Astrocyte of the spinal cord (primary cell): ENCODE results near the gene SHISA6.

Experiments used
- DNase-seq: peaks from one replicate; pipeline ENCODE4 v3.0.0; 2011; ENCODE audit warnings: low read depth, low spot score
- H3K4me3 ChIP-seq: 2 replicates; pipeline ENCODE4 v1.5.1; 2011; ENCODE audit warnings: low read depth, mild to moderate bottlenecking, low read length, moderate library complexity
- in situ Hi-C: cut with HindIII; loops from 2 replicates; pipeline ENCODE4 v1.10.0; 2017; ENCODE audit warnings: low sequenced_read_pairs
- TF ChIP-seq, protein P1 (sequence below): IDR thresholded peaks from 2 replicates; pipeline ENCODE4 v1.5.1; 2012; ENCODE audit warnings: low read depth, mild to moderate bottlenecking, low read length, inconsistent platforms

SHISA6 gene

DNA sequence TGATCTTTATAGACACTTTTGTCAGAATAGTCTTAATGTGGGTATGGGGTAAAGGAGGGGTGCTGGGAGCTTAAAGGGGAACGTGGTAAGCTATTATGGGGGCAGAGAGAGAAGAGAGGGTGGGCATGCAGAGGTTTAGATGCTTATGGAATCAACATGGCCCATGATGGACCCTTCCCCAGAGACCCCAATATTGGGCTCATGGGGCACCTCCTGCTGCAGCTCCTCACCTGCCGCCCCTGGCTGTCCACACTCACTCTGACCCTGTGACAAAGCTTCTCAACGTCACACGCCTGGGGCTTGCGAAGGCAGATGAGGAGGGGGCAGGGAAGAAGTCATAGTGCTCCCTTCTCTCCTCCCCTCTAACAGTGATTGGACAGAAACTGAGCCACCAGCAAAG lies 95.3 kb downstream of the SHISA6 start:
- DNase-seq, result no peak
- H3K4me3 ChIP-seq, result no peak overlapping the region
- TF ChIP-seq, protein P1, sequence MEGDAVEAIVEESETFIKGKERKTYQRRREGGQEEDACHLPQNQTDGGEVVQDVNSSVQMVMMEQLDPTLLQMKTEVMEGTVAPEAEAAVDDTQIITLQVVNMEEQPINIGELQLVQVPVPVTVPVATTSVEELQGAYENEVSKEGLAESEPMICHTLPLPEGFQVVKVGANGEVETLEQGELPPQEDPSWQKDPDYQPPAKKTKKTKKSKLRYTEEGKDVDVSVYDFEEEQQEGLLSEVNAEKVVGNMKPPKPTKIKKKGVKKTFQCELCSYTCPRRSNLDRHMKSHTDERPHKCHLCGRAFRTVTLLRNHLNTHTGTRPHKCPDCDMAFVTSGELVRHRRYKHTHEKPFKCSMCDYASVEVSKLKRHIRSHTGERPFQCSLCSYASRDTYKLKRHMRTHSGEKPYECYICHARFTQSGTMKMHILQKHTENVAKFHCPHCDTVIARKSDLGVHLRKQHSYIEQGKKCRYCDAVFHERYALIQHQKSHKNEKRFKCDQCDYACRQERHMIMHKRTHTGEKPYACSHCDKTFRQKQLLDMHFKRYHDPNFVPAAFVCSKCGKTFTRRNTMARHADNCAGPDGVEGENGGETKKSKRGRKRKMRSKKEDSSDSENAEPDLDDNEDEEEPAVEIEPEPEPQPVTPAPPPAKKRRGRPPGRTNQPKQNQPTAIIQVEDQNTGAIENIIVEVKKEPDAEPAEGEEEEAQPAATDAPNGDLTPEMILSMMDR, result no peak
- in situ Hi-C loops, result no loop called here

DNA sequence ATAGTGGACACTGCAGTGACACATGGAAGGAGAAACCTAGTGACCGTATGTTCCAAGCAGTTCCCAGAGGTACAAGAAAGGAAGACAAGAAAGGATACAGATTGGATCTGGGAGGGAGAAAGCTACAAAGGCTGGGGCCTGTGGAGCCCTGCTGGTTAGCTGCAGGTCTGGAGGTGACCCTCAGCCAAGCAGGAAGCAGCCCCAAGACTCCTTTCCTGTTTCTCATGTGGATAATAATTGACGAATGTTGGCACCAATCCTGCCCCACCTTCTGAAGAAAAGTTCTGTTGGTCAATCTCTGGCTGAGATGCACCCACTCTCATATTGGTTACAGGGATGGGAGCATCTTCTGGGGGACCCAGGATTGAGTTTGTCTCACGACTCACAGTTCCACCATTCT lies 99.8 kb downstream of the SHISA6 start:
- DNase-seq, result no peak
- in situ Hi-C loops, result no loop called here

GRCh38 chr17:11342138-11342537 lies 101.1 kb downstream of the SHISA6 start:
- no peak for DNase-seq
- in situ Hi-C loops, result no loop called here
- TF ChIP-seq, protein P1, result no peak
- H3K4me3 ChIP-seq, result no peak overlapping the region

More for the DNA sequence above, 99.8 kb downstream of the SHISA6 start:
- H3K4me3 ChIP-seq, result no peak overlapping the region
- TF ChIP-seq, protein P1, result no peak

DNA sequence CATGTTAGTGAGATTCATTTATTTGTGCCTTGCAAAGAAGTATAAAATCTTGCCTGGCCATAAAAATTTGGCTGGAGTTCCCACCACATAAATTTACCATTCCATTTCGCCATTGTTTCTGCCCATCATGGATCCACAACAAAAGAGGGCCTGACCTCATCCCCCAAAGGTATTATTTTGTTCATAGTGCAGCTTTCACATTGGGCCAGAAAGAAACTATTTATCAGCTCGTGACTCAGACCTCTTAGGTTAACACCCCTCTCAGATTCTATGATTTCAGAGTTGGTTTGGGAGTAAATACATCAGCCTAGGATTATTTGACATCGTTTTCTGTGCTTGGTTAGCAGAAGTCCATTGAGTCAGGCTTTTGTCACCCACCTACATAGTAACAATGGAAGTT lies 108.1 kb downstream of the SHISA6 start:
- TF ChIP-seq, protein P1, result no peak
- in situ Hi-C loops, result no loop called here
- H3K4me3 ChIP-seq, result no peak overlapping the region
- DNase-seq, result no peak

- TF ChIP-seq, protein P1, result no peak
- in situ Hi-C loops, result no loop called here
- no peak for DNase-seq
- H3K4me3 ChIP-seq, result no peak overlapping the region
These were observed 110.5 kb downstream of the SHISA6 start for GRCh38 chr17:11351479-11351878.

DNA sequence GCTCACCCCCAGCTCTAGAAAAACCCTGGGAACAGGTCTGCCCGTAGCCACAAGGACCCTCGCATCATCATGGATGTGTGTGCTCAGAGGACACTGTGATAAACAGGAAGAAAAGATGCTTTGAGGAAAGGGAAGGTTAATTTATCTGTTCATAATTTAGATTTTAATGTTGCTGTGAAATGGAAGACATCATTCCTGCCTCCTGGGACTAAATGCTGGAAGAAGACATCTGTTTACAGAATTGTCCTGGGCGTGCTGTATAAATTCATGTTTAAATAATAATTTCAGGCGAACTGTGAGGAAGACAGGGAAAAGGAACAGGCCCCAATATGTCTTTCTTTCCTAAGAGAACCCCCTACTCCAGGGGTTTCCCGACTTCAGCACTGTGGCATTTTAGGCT lies 112.6 kb downstream of the SHISA6 start:
- in situ Hi-C loops, result no loop called here
- no peak for DNase-seq
- TF ChIP-seq, protein P1, result no peak

DNA sequence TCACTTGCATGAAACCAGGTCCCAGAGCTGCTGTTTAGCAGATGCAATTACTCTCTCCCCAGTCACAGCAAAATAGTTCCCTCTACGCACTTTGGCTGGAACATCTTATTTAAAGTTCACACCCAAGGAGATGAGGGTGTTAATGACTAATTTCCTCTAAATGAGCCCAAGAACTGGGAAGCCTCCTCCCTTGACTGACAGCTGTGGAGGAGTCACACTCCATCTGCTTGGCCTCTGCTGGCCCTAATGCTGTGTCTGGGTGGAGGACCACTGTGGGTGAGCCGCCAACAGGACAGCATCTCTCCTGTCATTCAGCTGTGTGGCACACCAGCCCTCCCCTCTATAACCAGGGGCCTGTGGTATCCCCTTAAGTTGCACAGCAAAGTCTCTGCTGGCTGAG lies 115.4 kb downstream of the SHISA6 start:
- in situ Hi-C loops, result no loop called here
- H3K4me3 ChIP-seq, result no peak overlapping the region
- DNase-seq, result no peak
- TF ChIP-seq, protein P1, result no peak

More for the DNA sequence above, 112.6 kb downstream of the SHISA6 start:
- H3K4me3 ChIP-seq, result no peak overlapping the region
